IMR-90 (cell line): ENCODE results near the gene PSORS1C2. TPM values are rescaled to one million over a fixed set of nuclear protein-coding genes. Genes with fewer than 3 reads are reported as not detected.

ENCODE experiments used
- ATAC-seq: fragments of 200-7000 bp; cut with Tn5 transposase; 2 replicates; pipeline ENCODE4 v1.9.1; 2020; ENCODE audit warnings: low read depth, mild to moderate bottlenecking, moderate library complexity
- Bru-seq: library from RNA; stranded (reverse); fragments of 400-500 nt; gene quantifications from one replicate; lab custom pipeline; 2021; lab: Mats Ljungman, UMichigan
- BruChase-seq, 2 experiments: library from RNA; stranded (reverse); fragments of 400-500 nt; gene quantifications; one replicate each; lab custom pipeline; 2021; lab: Mats Ljungman, UMichigan
- BruUV-seq: library from RNA; stranded (reverse); fragments of 400-500 nt; replicated peaks from 2 replicates; lab custom pipeline; 2021; lab: Mats Ljungman, UMichigan
- CTCF ChIA-PET: fragments of 300-600 bp; formaldehyde crosslinking; extraction: SDS; loops from one replicate; lab custom pipeline; 2021; ENCODE audit warnings: antibody characterized with exemption; lab: Yijun Ruan, JAX
- POLR2A ChIA-PET: fragments of 300-600 bp; sonication (Branson Sonifier 250); formaldehyde crosslinking; loops from one replicate; lab custom pipeline; 2022; ENCODE audit warnings: antibody characterized with exemption; ENCODE audit not compliant: unreplicated experiment; lab: Charles Lee
- DNase-seq: peaks from one replicate; pipeline ENCODE4 v3.0.0; 2013
- H2AFZ ChIP-seq: replicated peaks from 2 replicates; pipeline ENCODE3; 2013; ENCODE audit warnings: low read length, mild to moderate bottlenecking; ENCODE audit not compliant: poor library complexity
- H2AK5ac ChIP-seq: 2 replicates; pipeline ENCODE4 v1.6.1; 2013; ENCODE audit warnings: low read depth, low read length, inconsistent platforms
- H2AK9ac ChIP-seq: replicated peaks from 2 replicates; pipeline ENCODE3; 2013; ENCODE audit warnings: mild to moderate bottlenecking, low read depth, low read length, moderate library complexity; ENCODE audit not compliant: poor library complexity
- H2BK120ac ChIP-seq: 2 replicates; pipeline ENCODE4 v1.6.1; 2013; ENCODE audit warnings: low read depth, low read length, inconsistent platforms
- H2BK15ac ChIP-seq: 3 replicates; pipeline ENCODE4 v1.6.1; 2013; ENCODE audit warnings: low read depth, low read length, inconsistent platforms
- H2BK20ac ChIP-seq: 2 replicates; pipeline ENCODE4 v1.6.1; 2013; ENCODE audit warnings: low read depth, mild to moderate bottlenecking, inconsistent platforms, low read length, moderate library complexity
- H2BK5ac ChIP-seq: 2 replicates; pipeline ENCODE4 v1.6.1; 2013; ENCODE audit warnings: mild to moderate bottlenecking, low read depth, low read length, inconsistent platforms; ENCODE audit not compliant: poor library complexity, severe bottlenecking
- H3K14ac ChIP-seq: replicated peaks from 2 replicates; pipeline ENCODE4 v1.6.1; 2013; ENCODE audit warnings: low read depth, low read length, inconsistent platforms
- H3K18ac ChIP-seq: 2 replicates; pipeline ENCODE4 v1.6.1; 2013; ENCODE audit warnings: low read depth, low read length, control low read depth
- H3K23ac ChIP-seq: 2 replicates; pipeline ENCODE4 v1.6.1; 2013; ENCODE audit warnings: low read depth, low read length, inconsistent platforms
- H3K27ac ChIP-seq: 2 replicates; pipeline ENCODE4 v1.5.1; 2013; ENCODE audit warnings: mild to moderate bottlenecking, control low read depth, low read length; ENCODE audit not compliant: insufficient read depth
- H3K27me3 ChIP-seq: 2 replicates; pipeline ENCODE4 v1.6.1; 2013; ENCODE audit warnings: low read length; ENCODE audit not compliant: control insufficient read depth, insufficient read depth
- H3K36me3 ChIP-seq: 2 replicates; pipeline ENCODE4 v1.6.1; 2013; ENCODE audit warnings: low read length, mixed read lengths; ENCODE audit not compliant: control insufficient read depth, insufficient read depth
- H3K4ac ChIP-seq: 2 replicates; pipeline ENCODE4 v1.6.1; 2013; ENCODE audit warnings: low read depth, low read length, inconsistent platforms
- H3K4me1 ChIP-seq: 2 replicates; pipeline ENCODE4 v1.6.1; 2013; ENCODE audit warnings: low read length, mixed read lengths; ENCODE audit not compliant: control insufficient read depth, insufficient read depth
- H3K4me2 ChIP-seq: 2 replicates; pipeline ENCODE4 v1.6.1; 2013; ENCODE audit warnings: low read depth, mild to moderate bottlenecking, control low read depth, low read length, moderate library complexity
- H3K4me3 ChIP-seq: 2 replicates; pipeline ENCODE4 v1.5.1; 2013; ENCODE audit warnings: low read depth, mild to moderate bottlenecking, control low read depth, low read length, moderate library complexity; ENCODE audit not compliant: insufficient read depth
- H3K56ac ChIP-seq: 2 replicates; pipeline ENCODE4 v1.6.1; 2013; ENCODE audit warnings: low read length, inconsistent platforms; ENCODE audit not compliant: insufficient read depth; ENCODE audit errors: extremely low read depth
- H3K79me1 ChIP-seq, 2 experiments: 2 replicates each; pipeline ENCODE4 v1.6.1; 2013; ENCODE audit warnings: low read length in 2 of 2, inconsistent platforms in 1 of 2, low read depth in 1 of 2
- H3K9ac ChIP-seq: 2 replicates; pipeline ENCODE4 v1.6.1; 2013; ENCODE audit warnings: low read depth, low read length, control low read depth
- H3K9me1 ChIP-seq: 2 replicates; pipeline ENCODE4 v1.6.1; 2013; ENCODE audit warnings: low read length, inconsistent platforms; ENCODE audit not compliant: insufficient read depth
- H3K9me3 ChIP-seq: 2 replicates; pipeline ENCODE4 v1.6.1; 2013; ENCODE audit warnings: low read length; ENCODE audit not compliant: control insufficient read depth, insufficient read depth
- H4K20me1 ChIP-seq: 2 replicates; pipeline ENCODE4 v1.6.1; 2013; ENCODE audit warnings: low read length, inconsistent platforms; ENCODE audit not compliant: insufficient read depth
- H4K5ac ChIP-seq: 2 replicates; pipeline ENCODE4 v1.6.1; 2013; ENCODE audit warnings: mild to moderate bottlenecking, low read depth, low read length, control low read depth
- H4K8ac ChIP-seq, 2 experiments: 2 replicates each; pipeline ENCODE4 v1.6.1; 2013; ENCODE audit warnings: low read depth in 2 of 2, low read length in 2 of 2, control low read depth in 1 of 2, inconsistent platforms in 1 of 2
- H4K91ac ChIP-seq: 2 replicates; pipeline ENCODE4 v1.6.1; 2013; ENCODE audit warnings: low read depth, low read length, inconsistent platforms; ENCODE audit not compliant: insufficient read depth
- CEBPB ChIP-seq: IDR thresholded peaks from 2 replicates; pipeline ENCODE4 v1.6.1; 2012; ENCODE audit warnings: low read depth, low read length, improper control_type of control experiment
- CHD1 ChIP-seq: IDR thresholded peaks from 2 replicates; pipeline ENCODE4 v1.6.1; 2012; ENCODE audit warnings: low read depth, low read length, improper control_type of control experiment
- CTCF ChIP-seq: conservative IDR thresholded peaks from 2 replicates; pipeline ENCODE4 v1.5.1; 2012; ENCODE audit warnings: mild to moderate bottlenecking, low read depth, low read length, improper control_type of control experiment
- FOS ChIP-seq: fragments of 150-350 bp; IDR thresholded peaks from 2 replicates; pipeline ENCODE4 v1.6.1; 2016; ENCODE audit warnings: low read depth, low read length
- MXI1 ChIP-seq: IDR thresholded peaks from 2 replicates; pipeline ENCODE4 v1.6.1; 2012; ENCODE audit warnings: low read depth, mild to moderate bottlenecking, low read length, moderate library complexity, borderline replicate concordance
- NFE2L2 ChIP-seq: fragments of 150-350 bp; IDR thresholded peaks from 2 replicates; pipeline ENCODE4 v1.6.1; 2016; ENCODE audit warnings: low read depth, mild to moderate bottlenecking, low read length
- RAD21 ChIP-seq: IDR thresholded peaks from 2 replicates; pipeline ENCODE4 v1.6.1; 2012; ENCODE audit warnings: low read length, improper control_type of control experiment
- RCOR1 ChIP-seq: IDR thresholded peaks from 2 replicates; pipeline ENCODE4 v1.6.1; 2012; ENCODE audit warnings: mild to moderate bottlenecking, low read length, improper control_type of control experiment; ENCODE audit not compliant: insufficient replicate concordance
- RFX5 ChIP-seq: IDR thresholded peaks from 2 replicates; pipeline ENCODE4 v1.8.0; 2012; ENCODE audit warnings: low read depth, mild to moderate bottlenecking, low read length, moderate library complexity
- SMC3 ChIP-seq: fragments of 150-350 bp; IDR thresholded peaks from 2 replicates; pipeline ENCODE4 v1.6.1; 2016; ENCODE audit warnings: low read depth, mild to moderate bottlenecking, antibody characterized with exemption, low read length, moderate library complexity
- USF2 ChIP-seq: fragments of 150-350 bp; IDR thresholded peaks from 2 replicates; pipeline ENCODE4 v1.6.1; 2017; ENCODE audit warnings: mild to moderate bottlenecking, antibody characterized with exemption, low read length, low read depth
- WGBS, 2 experiments: methylation state at CpG; one replicate each; pipeline versions ENCODE4 v1.1.5 to v1.1.7; 2013; ENCODE audit warnings: missing lambda C conversion rate in 2 of 2; ENCODE audit not compliant: insufficient read length in 1 of 2; ENCODE audit errors: extremely low coverage in 2 of 2; 5-methylcytosine and 5-hydroxymethylcytosine counted together
- dilution Hi-C: fragments of 300-500 bp; cut with HindIII; formaldehyde crosslinking; loops from one replicate; pipeline ENCODE4 v1.14.3; 2018; ENCODE audit warnings: low sequenced_read_pairs; ENCODE audit not compliant: unreplicated experiment
- in situ Hi-C: fragments of 300-500 bp; cut with MboI; formaldehyde crosslinking; loops from 3 replicates; pipeline ENCODE4 v1.14.3; 2019; ENCODE audit warnings: low sequenced_read_pairs, inconsistent platforms, mixed read lengths
- intact Hi-C: fragments of 100-400 bp; cut with micrococcal nuclease; formaldehyde crosslinking; loops from 2 replicates; pipeline ENCODE4 v1.10.0; 2022
- long read RNA-seq: library from polyadenylated mRNA; unstranded; transcript quantifications from one replicate; pipeline ENCODE4 v2.0.0, GENCODE V29; 2021; ENCODE audit not compliant: unreplicated experiment
- polyA plus RNA-seq, 3 experiments: library from polyadenylated mRNA; depleted of rRNA; stranded (reverse); fragments of >200 nt; gene quantifications; 2 replicates each; pipeline ENCODE4 v1.2.3, GENCODE V29; 2012; ENCODE audit warnings: low replicate concordance in 1 of 3
- total RNA-seq: library from RNA; depleted of rRNA; stranded (reverse); fragments of >200 nt; gene quantifications from 2 replicates; pipeline ENCODE4 v1.2.3, GENCODE V29; 2012; rRNA removed

PSORS1C2 gene
- not detected in 2 replicates for total RNA-seq
- not detected in 2 replicates for polyA plus RNA-seq (2012; rRNA removed)
- not detected in 2 replicates for polyA plus RNA-seq (2012; cell fraction: cytosol; rRNA removed)
- polyA plus RNA-seq (2012; cell fraction: nucleus; rRNA removed; ENCODE audit: low replicate concordance) = 0.09 TPM in 1 of 2 replicates, not detected in the other
- not detected for Bru-seq, nascent RNA
- not detected for BruChase-seq, experiment 1, labeled RNA remaining after a 6-hour chase
- not detected for BruChase-seq, experiment 2, labeled RNA remaining after a 2-hour chase
- long read RNA-seq = 0 reads

- Histone ChIP-seq H4K20me1 (no peaks in the 10 kb centered on the region; the same call in 1 of the 2 replicates), H4K5ac (0 out of 2 replicates have a peak within 1 kb of the TSS, but pooled peaks have one; percentile 34), H2BK20ac (peak within 1 kb of the TSS; percentile 20), H3K9me3 (no peaks in the 10 kb centered on the region), H3K4me3 (no peak within 1 kb of the TSS), H4K91ac (peak within 1 kb of the TSS; percentile 49), H4K8ac (peak within 1 kb of the TSS; percentile 51 to 77; a peak in 3 of 4 replicates), H2BK15ac (peak within 1 kb of the TSS; percentile 65; the same call in 1 of the 3 replicates), H3K9ac (no peak within 1 kb of the TSS), H3K79me1 (no peaks in the 10 kb centered on the region), H3K9me1 (peaks cover 15% of the 10 kb centered on the region), H2BK120ac (peak within 1 kb of the TSS; percentile 65; the same call in 1 of the 2 replicates), H3K56ac (no peak within 1 kb of the TSS), H3K4me1 (peaks cover 13% of the 10 kb centered on the region), H3K4ac (peak within 1 kb of the TSS; percentile 78), H3K27ac (no peak within 1 kb of the TSS), H2AK9ac (peak within 1 kb of the TSS; percentile 84), H2BK5ac (no peak within 1 kb of the TSS), H3K27me3 (no peaks in the 10 kb centered on the region), H3K23ac (no peak within 1 kb of the TSS), H3K14ac (no peak within 1 kb of the TSS), H3K18ac (no peak within 1 kb of the TSS), H3K4me2 (no peak within 1 kb of the TSS), H2AFZ (peak within 1 kb of the TSS; percentile 89), H3K36me3 (peaks cover 4% of the 10 kb centered on the region; the same call in 1 of the 2 replicates), H2AK5ac (peak within 1 kb of the TSS; percentile 67)
- no peak for DNase-seq
- no peak for ATAC-seq
- TF ChIP-seq RFX5 (no peak), MXI1 (no peak), RAD21 (no peak), RCOR1 (no peak), SMC3 (no peak), NFE2L2 (no peak), CHD1 (no peak), CTCF (no peak), FOS (no peak), USF2 (no peak), CEBPB (no peak)
- intact Hi-C loops (loop anchor here (5.0 kb wide), 1 partner anchor 133 kb away; the partner anchor contains the start of gene HLA-C), dilution Hi-C loops (no loop called here), in situ Hi-C loops (loop anchor here (5.0 kb wide), 2 partner anchors 53 to 228 kb away; no protein-coding TSS in a partner anchor)
- ChIA-PET POLR2A (no interaction called here), CTCF (interaction anchor here (0.5 to 0.6 kb wide), 2 partner anchors 228 to 462 kb away, joined by 3 read pairs; no protein-coding TSS in a partner anchor)
- no TSS peak for BruUV-seq
- WGBS, 2 experiments = no CpG with 5 or more reads among the region's 4 CpGs
Measured at GRCh38 chr6:31138982-31139381, at the start of gene PSORS1C2. Gene PSORS1C2, minus strand, starts transcription at chr6:31139066. Its CDS starts 40 bp downstream, at chr6:31139026.
